ENCODE measurements around the gene RAB5IF.

RAB5IF gene

GRCh38 chr20:36578356-36579041 lies 27.1 kb upstream of the RAB5IF start:
- TF ChIP-seq CTCF (IDR thresholded peaks at IDR 0.05; ENCODE audit: insufficient read depth, low read depth, low read length, missing control alignments): no peak
- DNase-seq (ENCODE audit: low read depth): no peak
- no peak overlapping the region for H3K4me3 ChIP-seq (ENCODE audit: low read depth, low read length)

- DNase-seq (ENCODE audit: low read depth): no peak
These were observed 25.5 kb upstream of the RAB5IF start for GRCh38 chr20:36579996-36580545.

GRCh38 chr20:36582322-36582721 lies 23.3 kb upstream of the RAB5IF start:
- no peak overlapping the region for H3K4me3 ChIP-seq (ENCODE audit: low read depth, low read length)
- no peak for DNase-seq (ENCODE audit: low read depth)
- TF ChIP-seq CTCF (IDR thresholded peaks at IDR 0.05; ENCODE audit: insufficient read depth, low read depth, low read length, missing control alignments): no peak

More at GRCh38 chr20:36579996-36580545, 25.5 kb upstream of the RAB5IF start:
- no peak for TF ChIP-seq CTCF (IDR thresholded peaks at IDR 0.05; ENCODE audit: insufficient read depth, low read depth, low read length, missing control alignments)
- H3K4me3 ChIP-seq (ENCODE audit: low read depth, low read length): no peak overlapping the region

GRCh38 chr20:36582821-36583220 lies 22.8 kb upstream of the RAB5IF start:
- H3K4me3 ChIP-seq (ENCODE audit: low read depth, low read length): no peak overlapping the region
- no peak for TF ChIP-seq CTCF (IDR thresholded peaks at IDR 0.05; ENCODE audit: insufficient read depth, low read depth, low read length, missing control alignments)
- DNase-seq (ENCODE audit: low read depth): no peak

GRCh38 chr20:36584018-36584481 lies 21.5 kb upstream of the RAB5IF start:
- no peak for TF ChIP-seq CTCF (IDR thresholded peaks at IDR 0.05; ENCODE audit: insufficient read depth, low read depth, low read length, missing control alignments)
- DNase-seq (ENCODE audit: low read depth): no peak
- no peak overlapping the region for H3K4me3 ChIP-seq (ENCODE audit: low read depth, low read length)

GRCh38 chr20:36585410-36586125 lies 20.0 kb upstream of the RAB5IF start:
- no peak for DNase-seq (ENCODE audit: low read depth)
- no peak overlapping the region for H3K4me3 ChIP-seq (ENCODE audit: low read depth, low read length)
- TF ChIP-seq CTCF (IDR thresholded peaks at IDR 0.05; ENCODE audit: insufficient read depth, low read depth, low read length, missing control alignments): no peak
